Stimulated activated CD8-positive, alpha-beta memory T cell treated with anti-CD3 and anti-CD28 coated beads, Interleukin-15, amount 100 ng/mL, for 48 hours (primary cell): ENCODE results near the gene ZNF581.
A peak's percentile ranks its signal among the peaks of the same experiment; 100 is the strongest.

Experiments
- DNase-seq, 2 donors: peaks; one replicate each; pipeline ENCODE4 v3.0.0-alpha.2; 2020; ENCODE audit warnings: low read depth in 2 of 2

Gene ZNF581

GRCh38 chr19:55648585-55649267 lies 5.3 kb downstream of the ZNF581 start:
- no peak for DNase-seq

- DNase-seq, result no peak
Measured at GRCh38 chr19:55649268-55650125, 6.0 kb downstream of the ZNF581 start.

GRCh38 chr19:55650126-55650557 lies 6.7 kb downstream of the ZNF581 start:
- DNase-seq, result no peak

- no peak for DNase-seq
Measured at GRCh38 chr19:55650602-55651230, 7.3 kb downstream of the ZNF581 start.

- no peak for DNase-seq
Measured at GRCh38 chr19:55651236-55651635, 7.8 kb downstream of the ZNF581 start.

- no peak for DNase-seq
Measured at GRCh38 chr19:55652311-55653128, 9.1 kb downstream of the ZNF581 start.

- DNase-seq, result peak; percentile 94 to 95
Measured at GRCh38 chr19:55653651-55654322, 10.3 kb downstream of the ZNF581 start.

- DNase-seq, result peak; percentile 98
Measured at GRCh38 chr19:55654323-55654867, 10.9 kb downstream of the ZNF581 start.

GRCh38 chr19:55654868-55655647 lies 11.6 kb downstream of the ZNF581 start, which contains the start of gene U2AF2:
Gene U2AF2, plus strand, starts transcription at chr19:55655035. Its CDS starts 70 bp downstream, at chr19:55655105.
- DNase-seq, result peak; percentile 89 to 92

GRCh38 chr19:55655648-55656040 lies 12.2 kb downstream of the ZNF581 start:
- no peak for DNase-seq

- DNase-seq, result no peak
Measured at GRCh38 chr19:55656552-55656951, 13.1 kb downstream of the ZNF581 start.

- DNase-seq, result peak in 1 of 2 donors; percentile 8
Measured at GRCh38 chr19:55656988-55657747, 13.7 kb downstream of the ZNF581 start.

GRCh38 chr19:55658846-55659459 lies 15.5 kb downstream of the ZNF581 start:
- no peak for DNase-seq

- DNase-seq, result no peak
Measured at GRCh38 chr19:55659822-55660221, 16.4 kb downstream of the ZNF581 start.

- no peak for DNase-seq
Measured at GRCh38 chr19:55660404-55660803, 17.0 kb downstream of the ZNF581 start.

- no peak for DNase-seq
Measured at GRCh38 chr19:55660991-55661390, 17.5 kb downstream of the ZNF581 start.

- no peak for DNase-seq
Measured at GRCh38 chr19:55661826-55662225, 18.4 kb downstream of the ZNF581 start.

GRCh38 chr19:55663846-55664536 lies 20.5 kb downstream of the ZNF581 start:
- no peak for DNase-seq
